ENCODE results near the gene SP100. TPM values are rescaled to one million over a fixed set of nuclear protein-coding genes. Genes with fewer than 3 reads are reported as not detected.

The SP100 gene
- total and polyA plus RNA-seq, 2 of the 13 experiments (the other 11 are each of a cell fraction or from before 2014, with no cell fraction given) = 12.6 to 16.5 TPM

- TF ChIP-seq DMAP1 (CRISPR knock-in tag; IDR thresholded peaks at IDR 0.05) (no peak), ZIK1 (CRISPR knock-in tag; IDR thresholded peaks at IDR 0.05; ENCODE audit: borderline replicate concordance, low read depth) (no peak), ZNF792 (CRISPR knock-in tag; IDR thresholded peaks at IDR 0.05) (no peak), ZNF143 (CRISPR knock-in tag; IDR thresholded peaks at IDR 0.05) (no peak), POGZ (CRISPR knock-in tag; IDR thresholded peaks at IDR 0.05) (no peak), KDM6A (CRISPR knock-in tag; IDR thresholded peaks at IDR 0.05; ENCODE audit: low read depth) (no peak), ZEB1 (IDR thresholded peaks at IDR 0.05; ENCODE audit: insufficient replicate concordance, low read depth) (peak; percentile 13), SMAD3 (CRISPR knock-in tag; IDR thresholded peaks at IDR 0.05) (no peak), IKZF4 (CRISPR knock-in tag; IDR thresholded peaks at IDR 0.05; ENCODE audit: borderline replicate concordance, low read depth, not compliant biosample characterization) (peak; percentile 19), ZNF274 (CRISPR knock-in tag; IDR thresholded peaks at IDR 0.05) (peak; percentile 79), TEAD3 (CRISPR knock-in tag; optimal IDR thresholded peaks at IDR 0.05; ENCODE audit: borderline replicate concordance) (no peak), SRF (IDR thresholded peaks at IDR 0.05; ENCODE audit: low read depth, low read length) (no peak), ATF3 (CRISPR knock-in tag; IDR thresholded peaks at IDR 0.05) (no peak), SPEN (CRISPR knock-in tag; IDR thresholded peaks at IDR 0.05; ENCODE audit: low read depth) (no peak), HDAC2 (CRISPR knock-in tag; IDR thresholded peaks at IDR 0.05) (peak; percentile 25; the same call in 1 of the 2 replicates)
- TF ChIP-seq, protein P1, sequence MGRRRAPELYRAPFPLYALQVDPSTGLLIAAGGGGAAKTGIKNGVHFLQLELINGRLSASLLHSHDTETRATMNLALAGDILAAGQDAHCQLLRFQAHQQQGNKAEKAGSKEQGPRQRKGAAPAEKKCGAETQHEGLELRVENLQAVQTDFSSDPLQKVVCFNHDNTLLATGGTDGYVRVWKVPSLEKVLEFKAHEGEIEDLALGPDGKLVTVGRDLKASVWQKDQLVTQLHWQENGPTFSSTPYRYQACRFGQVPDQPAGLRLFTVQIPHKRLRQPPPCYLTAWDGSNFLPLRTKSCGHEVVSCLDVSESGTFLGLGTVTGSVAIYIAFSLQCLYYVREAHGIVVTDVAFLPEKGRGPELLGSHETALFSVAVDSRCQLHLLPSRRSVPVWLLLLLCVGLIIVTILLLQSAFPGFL (CRISPR knock-in tag; IDR thresholded peaks at IDR 0.05) = 0 out of 2 replicates have a peak, but pooled peaks have one; percentile 48
- TF ChIP-seq, protein P2, sequence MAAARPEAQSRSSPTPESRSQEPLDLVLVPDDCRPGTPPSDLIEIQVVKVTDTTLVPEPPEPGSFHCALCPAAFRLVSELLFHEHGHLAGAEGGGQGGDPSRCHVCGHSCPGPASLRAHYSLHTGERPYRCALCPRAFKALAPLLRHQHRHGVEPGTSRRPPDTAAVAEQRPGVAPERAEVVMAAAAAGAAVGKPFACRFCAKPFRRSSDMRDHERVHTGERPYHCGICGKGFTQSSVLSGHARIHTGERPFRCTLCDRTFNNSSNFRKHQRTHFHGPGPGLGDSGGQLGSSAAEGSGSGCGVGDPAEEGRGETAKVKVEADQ (CRISPR knock-in tag; IDR thresholded peaks at IDR 0.05; ENCODE audit: borderline replicate concordance) = peak; percentile 14; the same call in 1 of the 2 replicates
Measured at GRCh38 chr2:230410861-230411569, 5.0 kb upstream of the SP100 start (continued).

Data from HepG2 (cell line).